Measurements from ENCODE around the gene TEKTIP1.

- TF ChIP-seq RAD21 (IDR thresholded peaks at IDR 0.05; ENCODE audit: low read depth) (no peak), FOXM1 (IDR thresholded peaks at IDR 0.05; ENCODE audit: borderline replicate concordance, low read depth) (no peak), MAX (IDR thresholded peaks at IDR 0.05) (no peak)
Measured at GRCh38 chr19:3520166-3521103, 18.5 kb upstream of the TEKTIP1 start.

Measured in Ishikawa (cell line).